WTC11 (cell line): ENCODE results near the gene ENGASE. TPM values are rescaled to one million over a fixed set of nuclear protein-coding genes. Genes with fewer than 3 reads are reported as not detected.

ENCODE experiments used
- ATAC-seq: fragments of 200-7000 bp; cut with Tn5 transposase; 2 replicates; pipeline ENCODE4 v1.10.0; 2021; ENCODE audit warnings: mild to moderate bottlenecking, moderate library complexity
- CTCF ChIA-PET: fragments of 300-600 bp; sonication (Branson Sonifier 250); formaldehyde crosslinking; loops from one replicate; lab custom pipeline; 2021; ENCODE audit warnings: antibody characterized with exemption; lab: Charles Lee
- POLR2A ChIA-PET: fragments of 350-600 bp; sonication (Branson Sonifier 250); formaldehyde crosslinking; loops from one replicate; lab custom pipeline; 2021; ENCODE audit warnings: antibody characterized with exemption; lab: Charles Lee
- DNase-seq: peaks from one replicate; pipeline ENCODE4 v3.0.0; 2021; ENCODE audit warnings: low spot score
- H3K27ac Mint-ChIP-seq: 2 replicates; pipeline ENCODE4 v1.8.0; 2021; ENCODE audit warnings: mixed read lengths
- H3K27me3 Mint-ChIP-seq: 2 replicates; pipeline ENCODE4 v1.8.0; 2021; ENCODE audit warnings: low read depth, mild to moderate bottlenecking, moderate library complexity, mixed read lengths
- H3K36me3 Mint-ChIP-seq: 2 replicates; pipeline ENCODE4 v1.8.0; 2021; ENCODE audit warnings: mixed read lengths
- H3K4me1 Mint-ChIP-seq: 2 replicates; pipeline ENCODE4 v1.8.0; 2022; ENCODE audit warnings: mixed read lengths
- H3K4me3 Mint-ChIP-seq: 2 replicates; pipeline ENCODE4 v1.8.0; 2021; ENCODE audit warnings: mild to moderate bottlenecking, moderate library complexity, mixed read lengths
- H3K9me3 Mint-ChIP-seq: 2 replicates; pipeline ENCODE4 v1.8.0; 2021; ENCODE audit warnings: mixed read lengths
- CREB1 ChIP-seq: sonication (generic); formaldehyde crosslinking; IDR thresholded peaks from 2 replicates; pipeline ENCODE4 v1.8.0; 2023; ENCODE audit warnings: mild to moderate bottlenecking, missing genetic modification reagents
- ELF4 ChIP-seq: sonication (generic); formaldehyde crosslinking; IDR thresholded peaks from 2 replicates; pipeline ENCODE4 v1.8.1; 2022; ENCODE audit warnings: low read depth, mild to moderate bottlenecking, moderate library complexity, missing genetic modification reagents
- ETV6 ChIP-seq: sonication (generic); formaldehyde crosslinking; IDR thresholded peaks from 2 replicates; pipeline ENCODE4 v1.8.1; 2022; ENCODE audit warnings: mild to moderate bottlenecking, missing genetic modification reagents
- FOXK1 ChIP-seq: sonication (generic); formaldehyde crosslinking; IDR thresholded peaks from 2 replicates; pipeline ENCODE4 v1.8.0; 2022; ENCODE audit warnings: mild to moderate bottlenecking, moderate library complexity, missing genetic modification reagents
- GTF2I ChIP-seq: fragments of 250-450 bp; sonication (Bioruptor Pico); conservative IDR thresholded peaks from 2 replicates; pipeline ENCODE4 v1.4.0; 2021; ENCODE audit warnings: mild to moderate bottlenecking
- MYBL2 ChIP-seq: sonication (generic); formaldehyde crosslinking; IDR thresholded peaks from 2 replicates; pipeline ENCODE4 v1.8.1; 2023; ENCODE audit warnings: mild to moderate bottlenecking, moderate library complexity, missing genetic modification reagents
- NR1H2 ChIP-seq: sonication (generic); formaldehyde crosslinking; IDR thresholded peaks from 2 replicates; pipeline ENCODE4 v1.9.0; 2021; ENCODE audit warnings: mild to moderate bottlenecking, moderate library complexity, missing genetic modification reagents
- SMAD3 ChIP-seq: sonication (generic); formaldehyde crosslinking; IDR thresholded peaks from 2 replicates; pipeline ENCODE4 v1.8.0; 2022; ENCODE audit warnings: missing genetic modification reagents, mild to moderate bottlenecking, borderline replicate concordance
- ZNF121 ChIP-seq: sonication (generic); formaldehyde crosslinking; IDR thresholded peaks from 2 replicates; pipeline ENCODE4 v1.8.0; 2023; ENCODE audit warnings: missing genetic modification reagents
- ZNF232 ChIP-seq: sonication (generic); formaldehyde crosslinking; IDR thresholded peaks from 2 replicates; pipeline ENCODE4 v1.8.0; 2022; ENCODE audit warnings: mild to moderate bottlenecking, missing genetic modification reagents
- ZNF263 ChIP-seq: sonication (generic); formaldehyde crosslinking; IDR thresholded peaks from 2 replicates; pipeline ENCODE4 v1.8.1; 2022; ENCODE audit warnings: low read depth, mild to moderate bottlenecking, moderate library complexity, missing genetic modification reagents
- ZNF423 ChIP-seq: fragments of 250-450 bp; sonication (Bioruptor Pico); IDR thresholded peaks from 2 replicates; pipeline ENCODE4 v2.1.2; 2022; ENCODE audit warnings: mild to moderate bottlenecking, moderate library complexity
- total RNA-seq: library from RNA; stranded (reverse); gene quantifications from 3 replicates; pipeline ENCODE4 v1.2.3, GENCODE V29; 2021
- TF ChIP-seq, protein P1 (sequence below): sonication (generic); formaldehyde crosslinking; IDR thresholded peaks from 2 replicates; pipeline ENCODE4 v1.8.0; 2023; ENCODE audit warnings: mild to moderate bottlenecking, missing genetic modification reagents
- TF ChIP-seq, protein P2 (sequence below): sonication (generic); formaldehyde crosslinking; IDR thresholded peaks from 2 replicates; pipeline ENCODE4 v1.8.1; 2022; ENCODE audit warnings: low read depth, missing genetic modification reagents, borderline replicate concordance
- TF ChIP-seq, protein P3 (sequence below): sonication (generic); formaldehyde crosslinking; IDR thresholded peaks from 2 replicates; pipeline ENCODE4 v1.8.1; 2022; ENCODE audit warnings: mild to moderate bottlenecking, moderate library complexity, missing genetic modification reagents
- TF ChIP-seq, protein P4 (sequence below): sonication (generic); formaldehyde crosslinking; IDR thresholded peaks from 2 replicates; pipeline ENCODE4 v1.8.0; 2022; ENCODE audit warnings: mild to moderate bottlenecking, missing genetic modification reagents
- TF ChIP-seq, protein P5 (sequence below): sonication (generic); formaldehyde crosslinking; IDR thresholded peaks from 2 replicates; pipeline ENCODE4 v1.8.0; 2022; ENCODE audit warnings: mild to moderate bottlenecking, missing genetic modification reagents
- TF ChIP-seq, protein P6 (sequence below): sonication (generic); formaldehyde crosslinking; IDR thresholded peaks from 2 replicates; pipeline ENCODE4 v1.8.1; 2022; ENCODE audit warnings: low read depth, mild to moderate bottlenecking, moderate library complexity, missing genetic modification reagents, borderline replicate concordance
- TF ChIP-seq, protein P7 (sequence below): sonication (generic); formaldehyde crosslinking; IDR thresholded peaks from 2 replicates; pipeline ENCODE4 v1.8.0; 2022; ENCODE audit warnings: mild to moderate bottlenecking, missing genetic modification reagents
- TF ChIP-seq, protein P8 (sequence below): sonication (generic); formaldehyde crosslinking; conservative IDR thresholded peaks from 2 replicates; pipeline ENCODE4 v1.8.1; 2022; ENCODE audit warnings: mild to moderate bottlenecking, missing genetic modification reagents

ENGASE gene
- total RNA-seq, 1 experiment from 2014 or later: 41.6 TPM

DNA sequence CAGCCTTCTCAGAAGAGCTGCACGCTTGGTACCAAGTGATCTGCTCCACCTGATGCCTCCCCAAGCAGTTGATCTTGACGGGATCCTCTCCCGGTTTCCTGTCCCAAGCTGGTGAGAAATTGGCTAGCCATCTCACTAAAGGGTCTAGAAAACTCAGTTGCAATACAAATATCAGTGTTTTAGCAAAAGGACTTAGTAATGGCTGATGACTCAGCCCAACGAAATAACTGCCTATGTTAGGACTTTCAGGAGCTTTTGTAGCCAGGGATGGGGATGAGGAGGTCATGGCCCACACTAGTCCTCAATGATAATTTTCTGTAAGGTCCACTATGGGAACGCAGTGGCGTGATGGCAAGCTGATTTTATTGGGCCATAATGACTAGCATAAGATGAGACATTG is 23.3 kb upstream of the ENGASE start:
- no peak for DNase-seq
- Mint-ChIP-seq H3K4me1 (no peaks in the 10 kb centered on the region), H3K27ac (no peak overlapping the region), H3K4me3 (no peak overlapping the region), H3K27me3 (peaks cover 24% of the 10 kb centered on the region), H3K9me3 (peaks cover 40% of the 10 kb centered on the region), H3K36me3 (peaks cover 5% of the 10 kb centered on the region; the same call in 1 of the 2 replicates)
- ChIA-PET POLR2A (no interaction called here), CTCF (interaction anchor here (1.8 kb wide), 1 partner anchor 342 kb away, joined by 5 read pairs; no protein-coding TSS in a partner anchor)
- TF ChIP-seq, protein P1, sequence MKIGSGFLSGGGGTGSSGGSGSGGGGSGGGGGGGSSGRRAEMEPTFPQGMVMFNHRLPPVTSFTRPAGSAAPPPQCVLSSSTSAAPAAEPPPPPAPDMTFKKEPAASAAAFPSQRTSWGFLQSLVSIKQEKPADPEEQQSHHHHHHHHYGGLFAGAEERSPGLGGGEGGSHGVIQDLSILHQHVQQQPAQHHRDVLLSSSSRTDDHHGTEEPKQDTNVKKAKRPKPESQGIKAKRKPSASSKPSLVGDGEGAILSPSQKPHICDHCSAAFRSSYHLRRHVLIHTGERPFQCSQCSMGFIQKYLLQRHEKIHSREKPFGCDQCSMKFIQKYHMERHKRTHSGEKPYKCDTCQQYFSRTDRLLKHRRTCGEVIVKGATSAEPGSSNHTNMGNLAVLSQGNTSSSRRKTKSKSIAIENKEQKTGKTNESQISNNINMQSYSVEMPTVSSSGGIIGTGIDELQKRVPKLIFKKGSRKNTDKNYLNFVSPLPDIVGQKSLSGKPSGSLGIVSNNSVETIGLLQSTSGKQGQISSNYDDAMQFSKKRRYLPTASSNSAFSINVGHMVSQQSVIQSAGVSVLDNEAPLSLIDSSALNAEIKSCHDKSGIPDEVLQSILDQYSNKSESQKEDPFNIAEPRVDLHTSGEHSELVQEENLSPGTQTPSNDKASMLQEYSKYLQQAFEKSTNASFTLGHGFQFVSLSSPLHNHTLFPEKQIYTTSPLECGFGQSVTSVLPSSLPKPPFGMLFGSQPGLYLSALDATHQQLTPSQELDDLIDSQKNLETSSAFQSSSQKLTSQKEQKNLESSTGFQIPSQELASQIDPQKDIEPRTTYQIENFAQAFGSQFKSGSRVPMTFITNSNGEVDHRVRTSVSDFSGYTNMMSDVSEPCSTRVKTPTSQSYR (CRISPR knock-in tag): no peak
- TF ChIP-seq ZNF232 (CRISPR knock-in tag) (no peak), ZNF423 (no peak)
- TF ChIP-seq, protein P2, sequence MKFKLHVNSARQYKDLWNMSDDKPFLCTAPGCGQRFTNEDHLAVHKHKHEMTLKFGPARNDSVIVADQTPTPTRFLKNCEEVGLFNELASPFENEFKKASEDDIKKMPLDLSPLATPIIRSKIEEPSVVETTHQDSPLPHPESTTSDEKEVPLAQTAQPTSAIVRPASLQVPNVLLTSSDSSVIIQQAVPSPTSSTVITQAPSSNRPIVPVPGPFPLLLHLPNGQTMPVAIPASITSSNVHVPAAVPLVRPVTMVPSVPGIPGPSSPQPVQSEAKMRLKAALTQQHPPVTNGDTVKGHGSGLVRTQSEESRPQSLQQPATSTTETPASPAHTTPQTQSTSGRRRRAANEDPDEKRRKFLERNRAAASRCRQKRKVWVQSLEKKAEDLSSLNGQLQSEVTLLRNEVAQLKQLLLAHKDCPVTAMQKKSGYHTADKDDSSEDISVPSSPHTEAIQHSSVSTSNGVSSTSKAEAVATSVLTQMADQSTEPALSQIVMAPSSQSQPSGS (CRISPR knock-in tag): no peak
- ATAC-seq: no peak

DNA sequence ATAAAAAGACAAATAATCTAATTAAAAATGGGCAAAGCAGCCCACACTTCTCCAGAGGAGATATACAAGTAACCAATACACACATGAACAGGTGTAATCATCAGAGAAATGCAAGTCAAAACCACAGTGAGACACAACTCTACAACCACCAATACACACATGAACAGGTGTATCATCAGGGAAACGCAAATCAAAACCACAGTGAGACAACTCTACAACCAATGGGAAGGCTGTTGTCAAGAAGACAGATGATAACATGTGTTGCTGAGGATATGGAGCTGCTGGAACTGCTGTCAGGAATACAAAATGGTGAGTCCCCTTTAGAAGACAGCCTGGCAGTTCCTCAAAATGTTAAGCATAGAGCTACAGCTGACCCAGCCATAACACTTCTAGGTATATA is 22.5 kb upstream of the ENGASE start:
- no peak overlapping the region for H3K27ac Mint-ChIP-seq
- peaks cover 40% of the 10 kb centered on the region for H3K9me3 Mint-ChIP-seq
- H3K36me3 Mint-ChIP-seq: peaks cover 5% of the 10 kb centered on the region; the same call in 1 of the 2 replicates
- no peak overlapping the region for H3K4me3 Mint-ChIP-seq
- H3K27me3 Mint-ChIP-seq: peaks cover 24% of the 10 kb centered on the region
- TF ChIP-seq, protein P3, sequence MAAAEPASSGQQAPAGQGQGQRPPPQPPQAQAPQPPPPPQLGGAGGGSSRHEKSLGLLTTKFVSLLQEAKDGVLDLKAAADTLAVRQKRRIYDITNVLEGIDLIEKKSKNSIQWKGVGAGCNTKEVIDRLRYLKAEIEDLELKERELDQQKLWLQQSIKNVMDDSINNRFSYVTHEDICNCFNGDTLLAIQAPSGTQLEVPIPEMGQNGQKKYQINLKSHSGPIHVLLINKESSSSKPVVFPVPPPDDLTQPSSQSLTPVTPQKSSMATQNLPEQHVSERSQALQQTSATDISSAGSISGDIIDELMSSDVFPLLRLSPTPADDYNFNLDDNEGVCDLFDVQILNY (CRISPR knock-in tag): no peak
- TF ChIP-seq SMAD3 (CRISPR knock-in tag) (no peak), FOXK1 (CRISPR knock-in tag) (no peak), GTF2I (CRISPR knock-in tag) (no peak), ZNF121 (CRISPR knock-in tag) (no peak), CREB1 (no peak), NR1H2 (no peak), ELF4 (CRISPR knock-in tag) (no peak)
- TF ChIP-seq, protein P4, sequence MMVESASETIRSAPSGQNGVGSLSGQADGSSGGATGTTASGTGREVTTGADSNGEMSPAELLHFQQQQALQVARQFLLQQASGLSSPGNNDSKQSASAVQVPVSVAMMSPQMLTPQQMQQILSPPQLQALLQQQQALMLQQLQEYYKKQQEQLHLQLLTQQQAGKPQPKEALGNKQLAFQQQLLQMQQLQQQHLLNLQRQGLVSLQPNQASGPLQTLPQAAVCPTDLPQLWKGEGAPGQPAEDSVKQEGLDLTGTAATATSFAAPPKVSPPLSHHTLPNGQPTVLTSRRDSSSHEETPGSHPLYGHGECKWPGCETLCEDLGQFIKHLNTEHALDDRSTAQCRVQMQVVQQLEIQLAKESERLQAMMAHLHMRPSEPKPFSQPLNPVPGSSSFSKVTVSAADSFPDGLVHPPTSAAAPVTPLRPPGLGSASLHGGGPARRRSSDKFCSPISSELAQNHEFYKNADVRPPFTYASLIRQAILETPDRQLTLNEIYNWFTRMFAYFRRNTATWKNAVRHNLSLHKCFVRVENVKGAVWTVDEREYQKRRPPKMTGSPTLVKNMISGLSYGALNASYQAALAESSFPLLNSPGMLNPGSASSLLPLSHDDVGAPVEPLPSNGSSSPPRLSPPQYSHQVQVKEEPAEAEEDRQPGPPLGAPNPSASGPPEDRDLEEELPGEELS (CRISPR knock-in tag): no peak
- TF ChIP-seq, protein P5, sequence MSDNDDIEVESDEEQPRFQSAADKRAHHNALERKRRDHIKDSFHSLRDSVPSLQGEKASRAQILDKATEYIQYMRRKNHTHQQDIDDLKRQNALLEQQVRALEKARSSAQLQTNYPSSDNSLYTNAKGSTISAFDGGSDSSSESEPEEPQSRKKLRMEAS (CRISPR knock-in tag): no peak
- TF ChIP-seq, all 79 proteins: peak for 0
- DNase-seq (no peak), ATAC-seq (no peak)
- no peaks in the 10 kb centered on the region for H3K4me1 Mint-ChIP-seq
- ChIA-PET POLR2A (no interaction called here), CTCF (no interaction called here)

DNA sequence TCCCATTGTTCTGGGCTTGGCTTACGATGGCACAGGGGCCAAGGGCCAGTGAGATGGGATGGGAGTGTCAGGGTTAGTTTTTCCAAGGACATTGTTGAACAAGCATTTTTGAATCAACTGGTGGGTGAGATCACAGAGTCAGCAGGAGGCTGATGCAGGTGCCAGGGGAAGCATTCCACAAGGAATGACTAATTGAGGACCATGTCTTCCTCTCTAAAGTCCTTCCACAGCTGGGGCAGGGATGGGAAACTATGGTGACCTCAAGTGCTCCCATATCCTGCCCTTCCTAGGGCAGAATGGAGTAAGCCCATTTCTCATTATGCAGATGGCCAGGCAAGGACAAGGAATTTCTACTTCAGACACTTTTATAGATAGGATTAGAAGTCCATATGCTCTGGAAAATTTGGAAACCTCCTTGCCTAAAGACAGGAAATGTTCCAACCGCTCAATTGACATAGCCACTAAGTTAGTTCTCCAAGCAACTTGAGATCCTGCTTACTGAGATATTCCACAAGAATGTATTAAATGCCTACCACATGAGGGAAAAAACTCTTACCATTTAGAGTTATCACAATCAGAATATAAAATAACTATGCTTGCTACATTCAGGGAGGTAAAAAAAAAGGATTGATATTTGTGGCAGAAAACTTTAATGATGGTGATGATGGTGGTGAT is 21.2 kb upstream of the ENGASE start:
- peaks cover 43% of the 10 kb centered on the region for H3K9me3 Mint-ChIP-seq

More for the DNA sequence above, 21.2 kb upstream of the ENGASE start:
- Mint-ChIP-seq H3K4me3 (no peak overlapping the region), H3K36me3 (peaks cover 7% of the 10 kb centered on the region; the same call in 1 of the 2 replicates), H3K4me1 (no peaks in the 10 kb centered on the region), H3K27ac (no peak overlapping the region), H3K27me3 (peaks cover 29% of the 10 kb centered on the region)
- DNase-seq (no peak), ATAC-seq (no peak)
- ChIA-PET CTCF (interaction anchor here (2.5 kb wide), 1 partner anchor 8 kb away, joined by 8 read pairs; no protein-coding TSS in a partner anchor), POLR2A (no interaction called here)
- TF ChIP-seq ETV6 (CRISPR knock-in tag) (no peak), MYBL2 (no peak), ZNF263 (CRISPR knock-in tag) (no peak)
- TF ChIP-seq, protein P6, sequence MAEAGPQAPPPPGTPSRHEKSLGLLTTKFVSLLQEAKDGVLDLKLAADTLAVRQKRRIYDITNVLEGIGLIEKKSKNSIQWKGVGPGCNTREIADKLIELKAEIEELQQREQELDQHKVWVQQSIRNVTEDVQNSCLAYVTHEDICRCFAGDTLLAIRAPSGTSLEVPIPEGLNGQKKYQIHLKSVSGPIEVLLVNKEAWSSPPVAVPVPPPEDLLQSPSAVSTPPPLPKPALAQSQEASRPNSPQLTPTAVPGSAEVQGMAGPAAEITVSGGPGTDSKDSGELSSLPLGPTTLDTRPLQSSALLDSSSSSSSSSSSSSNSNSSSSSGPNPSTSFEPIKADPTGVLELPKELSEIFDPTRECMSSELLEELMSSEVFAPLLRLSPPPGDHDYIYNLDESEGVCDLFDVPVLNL (CRISPR knock-in tag): no peak
- TF ChIP-seq, protein P7, sequence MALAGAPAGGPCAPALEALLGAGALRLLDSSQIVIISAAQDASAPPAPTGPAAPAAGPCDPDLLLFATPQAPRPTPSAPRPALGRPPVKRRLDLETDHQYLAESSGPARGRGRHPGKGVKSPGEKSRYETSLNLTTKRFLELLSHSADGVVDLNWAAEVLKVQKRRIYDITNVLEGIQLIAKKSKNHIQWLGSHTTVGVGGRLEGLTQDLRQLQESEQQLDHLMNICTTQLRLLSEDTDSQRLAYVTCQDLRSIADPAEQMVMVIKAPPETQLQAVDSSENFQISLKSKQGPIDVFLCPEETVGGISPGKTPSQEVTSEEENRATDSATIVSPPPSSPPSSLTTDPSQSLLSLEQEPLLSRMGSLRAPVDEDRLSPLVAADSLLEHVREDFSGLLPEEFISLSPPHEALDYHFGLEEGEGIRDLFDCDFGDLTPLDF: no peak
- TF ChIP-seq, protein P8, sequence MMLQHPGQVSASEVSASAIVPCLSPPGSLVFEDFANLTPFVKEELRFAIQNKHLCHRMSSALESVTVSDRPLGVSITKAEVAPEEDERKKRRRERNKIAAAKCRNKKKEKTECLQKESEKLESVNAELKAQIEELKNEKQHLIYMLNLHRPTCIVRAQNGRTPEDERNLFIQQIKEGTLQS (CRISPR knock-in tag): no peak
- TF ChIP-seq, protein P3 (CRISPR knock-in tag): no peak
